IPS DF 4.7 (cell line): Measurements from ENCODE around the gene GANC.
A peak's percentile ranks its signal among the peaks of the same experiment; 100 is the strongest.

Experiments
- DNase-seq: peaks from one replicate; pipeline ENCODE4 v3.0.0-alpha.2; 2013; ENCODE audit warnings: low spot score; ENCODE audit errors: extremely low read depth

The GANC gene

GRCh38 chr15:42344763-42345162, 71.8 kb downstream of the GANC start:
- no peak for DNase-seq

- no peak for DNase-seq
These were observed 72.5 kb downstream of the GANC start for GRCh38 chr15:42345504-42345903.

- DNase-seq: no peak
These were observed 75.1 kb downstream of the GANC start for GRCh38 chr15:42348083-42348482.

DNA sequence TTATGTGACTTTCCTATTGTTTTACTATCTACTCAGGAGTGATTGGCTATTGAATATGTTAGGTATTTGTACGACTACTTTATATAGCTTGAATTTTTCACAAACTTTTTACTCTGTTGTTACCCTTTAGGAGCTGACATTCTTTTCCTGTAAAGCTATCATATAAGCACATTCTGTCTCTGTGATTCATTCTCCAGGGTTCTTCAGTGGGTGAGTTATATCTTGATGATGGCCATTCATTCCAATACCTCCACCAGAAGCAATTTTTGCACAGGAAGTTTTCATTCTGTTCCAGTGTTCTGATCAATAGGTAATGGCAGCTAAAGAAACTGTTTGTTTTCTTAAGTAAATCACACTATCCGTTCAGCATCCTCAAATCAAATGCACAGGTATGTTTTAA, 76.2 kb downstream of the GANC start:
- no peak for DNase-seq

- DNase-seq: no peak
These were observed 79.4 kb downstream of the GANC start for GRCh38 chr15:42352401-42352800.

DNA sequence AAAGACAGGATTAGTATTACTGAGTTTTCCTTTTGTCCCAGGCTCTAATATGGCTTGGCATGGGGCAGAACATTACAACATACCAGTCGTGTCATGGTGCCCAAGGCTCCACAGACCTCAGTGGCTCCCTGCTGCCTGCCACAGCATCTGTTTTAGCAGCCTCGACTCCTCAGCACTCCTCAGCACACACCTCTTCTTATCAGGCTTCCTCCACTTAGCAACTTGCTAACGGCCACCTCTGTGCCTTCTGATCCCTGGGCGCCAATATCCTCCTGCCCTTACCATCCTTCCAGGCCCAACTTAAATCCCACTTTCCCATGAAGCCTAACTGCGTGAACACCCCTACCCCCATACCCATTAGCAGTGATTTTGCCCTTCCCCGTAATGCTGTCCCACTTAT, 80.1 kb downstream of the GANC start:
- no peak for DNase-seq

- DNase-seq: no peak
These were observed 81.8 kb downstream of the GANC start for GRCh38 chr15:42354824-42355223.

DNA sequence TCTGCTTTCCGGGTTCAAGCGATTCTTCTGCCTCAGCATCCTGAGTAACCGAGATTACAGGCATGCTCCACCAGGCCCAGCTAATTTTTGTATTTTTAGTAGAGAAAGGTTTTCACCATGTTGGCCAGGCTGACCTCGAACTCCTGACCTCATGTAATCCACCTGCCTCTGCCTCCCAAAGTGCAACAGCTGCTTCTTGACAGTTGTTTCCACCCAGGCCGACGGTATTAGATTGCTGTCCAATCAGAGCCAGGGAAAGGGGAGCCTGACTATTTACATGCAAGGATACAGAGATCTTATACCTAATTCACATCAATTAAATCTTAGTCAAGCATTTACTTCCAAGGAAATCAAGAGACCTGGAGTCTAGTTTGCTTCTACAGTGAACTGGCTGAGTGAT, 82.3 kb downstream of the GANC start:
- no peak for DNase-seq

DNA sequence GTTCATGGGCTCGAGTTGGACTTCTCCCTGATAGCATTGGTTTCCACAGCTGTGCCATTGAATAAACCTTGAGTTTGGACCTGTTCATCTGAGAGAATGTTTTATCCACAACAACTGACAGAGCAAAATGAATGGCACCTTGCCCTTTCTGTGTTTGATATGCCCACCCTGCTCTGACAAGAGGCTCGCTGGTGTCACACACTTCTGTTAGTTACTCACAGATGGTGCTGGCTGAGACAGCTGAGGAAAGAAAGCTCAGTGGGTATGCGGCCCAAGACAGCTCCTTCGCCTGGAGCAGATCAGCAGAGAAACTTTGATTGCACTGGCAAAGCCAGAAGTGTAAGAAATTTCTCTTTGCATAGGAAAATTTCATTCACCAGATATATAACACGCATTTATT, 83.8 kb downstream of the GANC start:
- no peak for DNase-seq

DNA sequence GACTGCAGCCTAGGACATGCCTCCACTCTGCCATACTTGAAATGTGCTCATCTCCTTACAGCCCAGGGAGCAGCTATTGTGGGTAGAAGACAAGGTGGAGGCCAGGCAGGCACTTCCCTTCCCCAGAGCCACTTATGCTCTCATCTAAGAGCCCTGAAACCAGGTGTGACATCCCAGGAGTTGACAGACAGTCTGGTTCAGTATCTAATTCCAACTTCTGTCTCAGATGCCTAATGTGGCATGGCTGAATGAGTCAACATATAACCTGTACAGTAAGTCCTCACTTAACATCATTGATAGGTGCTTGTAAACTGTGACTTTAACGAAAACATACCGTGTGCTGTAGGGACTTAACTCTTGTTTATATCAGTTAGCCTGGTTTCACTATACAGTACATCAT, 85.1 kb downstream of the GANC start:
- DNase-seq: no peak

- DNase-seq: no peak
These were observed 86.2 kb downstream of the GANC start, which contains the start of gene CAPN3 for GRCh38 chr15:42359249-42359648. Gene CAPN3, plus strand, starts transcription at chr15:42359501. Its CDS starts 305 bp downstream, at chr15:42359806.

DNA sequence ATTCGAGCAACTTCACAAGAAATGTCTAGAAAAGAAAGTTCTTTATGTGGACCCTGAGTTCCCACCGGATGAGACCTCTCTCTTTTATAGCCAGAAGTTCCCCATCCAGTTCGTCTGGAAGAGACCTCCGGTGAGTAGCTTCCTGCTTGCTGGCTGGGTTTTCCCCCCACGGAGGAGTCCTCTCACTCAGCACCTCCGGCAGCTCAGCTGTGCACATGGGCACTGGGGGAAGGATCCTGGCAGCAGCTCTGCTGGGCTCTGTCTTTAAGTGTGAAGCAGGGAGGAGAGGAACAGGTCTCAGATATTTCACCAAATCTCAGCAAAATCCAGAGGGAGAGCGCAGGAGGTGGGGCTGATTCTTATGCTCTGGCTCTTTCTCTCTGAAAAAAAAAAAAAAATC, 87.0 kb downstream of the GANC start:
- DNase-seq: no peak

DNA sequence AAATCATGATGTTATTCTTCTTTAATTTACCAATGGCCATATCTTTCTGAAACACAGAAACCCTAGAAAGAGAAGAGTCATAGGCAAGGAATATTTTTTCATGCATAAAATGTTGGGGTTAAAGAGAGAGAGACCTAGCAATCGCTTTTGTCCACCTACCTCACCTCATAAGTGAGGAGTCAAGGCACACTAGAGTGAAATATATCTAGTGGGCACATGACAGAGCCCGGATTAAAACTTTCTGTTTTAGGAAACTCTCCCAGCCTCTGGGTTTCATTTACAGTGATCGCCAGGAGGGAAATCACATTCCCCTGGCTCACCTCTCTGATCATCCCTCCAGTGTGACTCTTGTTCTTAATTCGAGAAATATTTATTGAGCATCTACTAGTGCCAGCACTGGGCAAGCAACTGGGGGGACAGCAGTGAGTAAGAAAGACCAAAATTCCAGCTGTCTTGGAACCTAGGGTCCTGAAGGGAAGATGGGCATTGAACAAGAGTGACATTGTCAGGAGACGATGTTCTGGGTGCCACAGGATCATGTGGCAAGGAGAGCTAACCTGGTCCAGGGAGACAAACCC, 87.6 kb downstream of the GANC start:
- DNase-seq: no peak

DNA sequence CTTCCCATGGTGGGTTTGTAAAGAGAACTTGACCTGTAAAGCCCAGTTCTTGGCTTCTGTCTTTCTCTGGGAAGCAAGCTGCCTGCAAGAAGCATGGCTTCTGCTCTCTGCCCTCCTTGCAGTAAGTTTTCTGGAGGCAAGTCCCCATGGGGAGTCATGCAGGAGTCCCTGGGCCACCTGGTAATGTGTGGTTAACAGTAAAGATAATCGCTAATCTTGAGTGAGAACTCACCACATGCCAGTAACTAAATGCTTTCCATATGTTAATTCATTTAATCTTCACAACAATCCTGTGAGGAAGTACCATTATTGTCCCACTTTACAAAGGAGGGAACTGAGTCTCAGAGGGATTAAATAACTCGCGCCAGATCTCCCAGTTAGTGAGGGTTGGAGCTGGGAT, 90.5 kb downstream of the GANC start:
- peak; percentile 53 for DNase-seq

DNA sequence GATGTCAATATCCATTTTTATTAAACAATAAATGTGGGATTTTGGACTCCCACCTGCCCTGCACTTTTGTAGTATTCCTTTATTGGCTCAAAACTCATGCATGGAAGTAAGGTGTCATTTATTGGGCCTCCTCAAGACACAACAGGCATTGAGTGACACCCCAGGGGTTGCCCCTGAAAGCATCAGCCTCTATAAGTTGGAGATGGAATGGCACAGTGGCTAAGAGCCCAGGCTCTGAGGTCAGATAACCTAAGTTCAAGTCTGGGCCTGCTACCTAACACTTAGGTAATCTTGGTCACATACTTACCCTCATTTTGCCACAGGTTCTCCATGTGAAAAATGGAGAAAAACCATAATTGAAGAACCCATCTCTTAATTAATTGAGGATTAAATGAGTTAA, 90.9 kb downstream of the GANC start:
- DNase-seq: no peak

- DNase-seq: no peak
These were observed 91.5 kb downstream of the GANC start for GRCh38 chr15:42364529-42364928.

- DNase-seq: no peak
These were observed 93.0 kb downstream of the GANC start for GRCh38 chr15:42365921-42366550.

GRCh38 chr15:42367041-42367440, 94.0 kb downstream of the GANC start:
- DNase-seq: no peak

- no peak for DNase-seq
These were observed 95.1 kb downstream of the GANC start for GRCh38 chr15:42368096-42368495.

GRCh38 chr15:42371096-42371495, 98.1 kb downstream of the GANC start:
- DNase-seq: no peak

DNA sequence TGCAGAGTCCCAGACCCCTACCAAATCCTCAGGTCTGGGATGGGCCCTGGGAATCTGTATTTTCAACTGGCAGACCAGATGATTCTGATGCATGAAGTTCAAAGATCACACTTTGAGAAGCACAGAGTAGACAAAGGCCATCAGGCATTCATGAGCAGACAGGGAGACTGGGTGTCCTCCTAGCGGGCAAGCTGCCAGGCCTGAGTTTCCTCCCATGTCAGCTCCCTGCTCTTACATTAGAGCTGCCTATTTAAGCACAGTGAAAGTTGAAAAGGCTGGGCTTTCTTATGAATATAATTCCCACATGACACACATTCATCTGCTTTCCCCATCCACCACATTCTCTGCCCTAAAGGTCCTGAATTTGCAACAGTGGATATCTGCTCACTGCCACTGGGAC, 100.3 kb downstream of the GANC start:
- DNase-seq: no peak

DNA sequence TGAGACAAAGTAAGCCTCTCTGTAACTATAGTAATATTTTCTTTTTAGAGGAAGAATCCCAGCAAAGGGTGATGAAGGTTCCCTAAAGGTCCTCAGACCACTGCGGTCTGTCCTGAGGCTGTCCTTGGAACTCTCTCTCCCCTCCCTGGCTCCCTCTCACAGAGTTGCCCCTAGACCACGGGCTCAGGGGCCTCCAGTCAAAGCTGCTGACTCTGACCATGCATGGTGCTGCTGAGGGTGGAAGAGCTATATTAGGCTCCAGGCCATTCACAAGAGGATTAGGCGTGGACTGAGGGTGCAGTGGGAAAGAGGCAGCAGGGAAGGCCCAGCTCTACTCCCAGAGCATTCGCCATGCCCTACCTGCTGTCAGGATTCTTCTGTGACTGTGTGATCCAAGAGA, 100.9 kb downstream of the GANC start:
- DNase-seq: no peak

- DNase-seq: no peak
These were observed 101.8 kb downstream of the GANC start for GRCh38 chr15:42374810-42375209.

GRCh38 chr15:42375252-42375651, 102.3 kb downstream of the GANC start:
- DNase-seq: no peak
